A673 (cell line): ENCODE data around the gene ACCSL. TPM values are rescaled to one million over a fixed set of nuclear protein-coding genes. Genes with fewer than 3 reads are reported as not detected.

Experiments
- BruUV-seq: library from RNA; stranded (reverse); fragments of 400-500 nt; replicated peaks from 2 replicates; lab custom pipeline; 2021; lab: Mats Ljungman, UMichigan
- CTCF ChIA-PET: fragments of 300-600 bp; sonication (Branson Sonifier 250); formaldehyde crosslinking; loops from one replicate; lab custom pipeline; 2022; ENCODE audit warnings: antibody characterized with exemption; lab: Charles Lee
- POLR2A ChIA-PET: fragments of 300-600 bp; sonication (Branson Sonifier 250); formaldehyde crosslinking; loops from one replicate; lab custom pipeline; 2022; ENCODE audit warnings: antibody characterized with exemption; ENCODE audit not compliant: low non-redundant PET; lab: Charles Lee
- DNase-seq: peaks from one replicate; pipeline ENCODE4 v3.0.0-alpha.2; 2015; ENCODE audit warnings: low spot score
- H3K27ac ChIP-seq: fragments of 200-600 bp; sonication (generic); 2 replicates; pipeline ENCODE4 v1.5.1; 2016; ENCODE audit warnings: mixed run types, low read depth, mild to moderate bottlenecking, mixed read lengths, antibody characterized with exemption, low read length; ENCODE audit not compliant: poor library complexity, severe bottlenecking
- H3K27me3 ChIP-seq: fragments of 200-600 bp; sonication (generic); replicated peaks from 2 replicates; pipeline ENCODE4 v1.6.1; 2017; ENCODE audit warnings: mixed run types, low read depth, mild to moderate bottlenecking, mixed read lengths, antibody characterized with exemption, low read length; ENCODE audit not compliant: insufficient read depth, poor library complexity
- H3K36me3 ChIP-seq: fragments of 200-600 bp; sonication (generic); 2 replicates; pipeline ENCODE4 v1.6.1; 2016; ENCODE audit warnings: mixed run types, mild to moderate bottlenecking, mixed read lengths, antibody characterized with exemption, low read length; ENCODE audit not compliant: insufficient read depth, poor library complexity, severe bottlenecking
- H3K4me1 ChIP-seq: fragments of 200-600 bp; sonication (generic); 2 replicates; pipeline ENCODE4 v1.6.1; 2017; ENCODE audit warnings: mixed run types, mild to moderate bottlenecking, mixed read lengths, antibody characterized with exemption, low read length; ENCODE audit not compliant: insufficient read depth, poor library complexity, severe bottlenecking
- H3K4me3 ChIP-seq: fragments of 200-600 bp; sonication (generic); 2 replicates; pipeline ENCODE4 v1.5.1; 2016; ENCODE audit warnings: low read depth, mixed run types, mild to moderate bottlenecking, mixed read lengths, low read length; ENCODE audit not compliant: poor library complexity, severe bottlenecking
- H3K9me3 ChIP-seq: fragments of 200-600 bp; sonication (generic); 2 replicates; pipeline ENCODE4 v1.6.1; 2016; ENCODE audit warnings: mixed run types, low read depth, mild to moderate bottlenecking, mixed read lengths, antibody characterized with exemption, low read length; ENCODE audit not compliant: poor library complexity, severe bottlenecking
- CTCF ChIP-seq: fragments of 300-800, 200-600 bp; sonication (generic); conservative IDR thresholded peaks from 2 replicates; pipeline ENCODE4 v1.5.1; 2017; ENCODE audit warnings: low read depth, mild to moderate bottlenecking, antibody characterized with exemption, low read length, moderate library complexity, mixed read lengths
- EZH2 ChIP-seq: fragments of 200-600 bp; sonication (generic); IDR thresholded peaks from 2 replicates; pipeline ENCODE4 v1.6.1; 2017; ENCODE audit warnings: borderline replicate concordance, low read depth, mild to moderate bottlenecking, mixed read lengths, antibody characterized with exemption, low read length; ENCODE audit not compliant: poor library complexity, severe bottlenecking
- intact Hi-C: fragments of 100-400 bp; cut with micrococcal nuclease; formaldehyde crosslinking; loops from one replicate; pipeline ENCODE4 v1.10.0; 2022; ENCODE audit not compliant: unreplicated experiment
- total RNA-seq: library from RNA; stranded (reverse); gene quantifications from 2 replicates; pipeline ENCODE4 v1.2.3, GENCODE V29; 2021

ACCSL gene
- total RNA-seq, 1 experiment from 2014 or later: not detected

DNA sequence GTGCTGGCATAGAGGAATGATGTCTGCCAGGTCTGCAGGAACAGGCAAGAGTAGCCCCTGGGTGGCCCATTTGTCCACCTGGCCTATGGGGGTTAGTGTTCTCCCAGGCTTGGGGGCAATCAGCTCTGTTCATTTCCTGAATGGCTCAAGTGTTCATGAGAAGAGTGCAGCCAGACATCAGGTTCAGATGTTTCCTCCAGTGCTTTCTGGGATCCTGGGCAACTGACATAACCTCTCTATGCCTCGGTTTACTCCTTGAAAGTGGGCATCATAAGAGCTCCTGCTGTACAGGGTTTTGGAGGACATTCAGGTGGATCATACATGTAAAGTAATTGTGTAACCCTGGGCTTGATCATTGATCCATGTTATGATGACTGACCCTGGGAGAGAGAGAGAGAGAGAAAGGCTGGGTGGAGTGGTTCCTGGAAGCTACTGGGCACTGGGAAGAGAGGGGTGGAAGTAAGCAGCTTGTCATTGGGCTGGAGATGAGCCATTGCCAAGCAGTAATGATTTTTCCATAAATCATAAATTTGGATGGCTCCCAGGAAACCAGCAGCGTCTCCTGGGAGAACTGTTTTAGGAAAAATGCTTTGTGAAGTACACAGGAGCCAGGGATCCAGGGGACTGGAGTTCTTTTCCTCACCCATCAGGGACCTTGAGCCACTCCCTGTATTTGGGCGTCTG, 30.2 kb upstream of the ACCSL start:
- no peak overlapping the region for H3K27ac ChIP-seq
- ChIA-PET POLR2A (no interaction called here), CTCF (no interaction called here)
- no peak overlapping the region for H3K4me3 ChIP-seq
- H3K36me3 ChIP-seq: no peaks in the 10 kb centered on the region
- H3K9me3 ChIP-seq: no peaks in the 10 kb centered on the region
- TF ChIP-seq CTCF: no peak
- TF ChIP-seq EZH2: no peak
- no peaks in the 10 kb centered on the region for H3K4me1 ChIP-seq
- peaks cover 17% of the 10 kb centered on the region for H3K27me3 ChIP-seq
- DNase-seq: no peak
- no TSS peak for BruUV-seq
- intact Hi-C loops: no loop called here

GRCh38 chr11:44018127-44018521, 29.7 kb upstream of the ACCSL start:
- Histone ChIP-seq H3K9me3 (no peaks in the 10 kb centered on the region), H3K4me3 (no peak overlapping the region), H3K36me3 (no peaks in the 10 kb centered on the region), H3K27ac (no peak overlapping the region), H3K27me3 (peaks cover 17% of the 10 kb centered on the region), H3K4me1 (no peaks in the 10 kb centered on the region)
- CTCF ChIA-PET: no interaction called here
- POLR2A ChIA-PET: no interaction called here
- no peak for TF ChIP-seq EZH2
- TF ChIP-seq CTCF: no peak
- no peak for DNase-seq
- intact Hi-C loops: no loop called here
- no TSS peak for BruUV-seq

DNA sequence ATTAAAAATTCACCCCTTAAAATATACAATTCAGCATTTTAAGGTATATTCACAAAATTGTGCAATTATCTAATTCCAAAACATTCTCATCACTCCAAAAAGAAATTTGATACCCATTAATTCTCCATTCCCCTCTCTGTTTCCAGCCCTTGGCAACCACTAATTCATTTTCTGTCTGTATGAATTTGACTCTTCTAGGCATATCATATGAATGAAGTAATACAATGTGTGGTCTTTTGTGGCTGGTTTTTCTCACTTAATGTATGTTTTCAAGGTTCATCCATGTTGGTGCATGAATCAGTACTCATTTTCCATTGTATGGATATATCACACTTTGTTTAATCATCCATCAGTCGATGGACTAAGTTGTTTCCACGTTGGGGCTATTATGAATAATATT, 29.0 kb upstream of the ACCSL start:
- no peak for DNase-seq
- intact Hi-C loops: no loop called here
- TF ChIP-seq CTCF (no peak), EZH2 (no peak)
- no peak overlapping the region for H3K27ac ChIP-seq
- no peaks in the 10 kb centered on the region for H3K9me3 ChIP-seq
- H3K36me3 ChIP-seq: no peaks in the 10 kb centered on the region
- no peak overlapping the region for H3K4me3 ChIP-seq
- no peaks in the 10 kb centered on the region for H3K4me1 ChIP-seq
- CTCF ChIA-PET: no interaction called here
- POLR2A ChIA-PET: no interaction called here
- peaks cover 17% of the 10 kb centered on the region for H3K27me3 ChIP-seq
- no TSS peak for BruUV-seq
